HG03378 (cell line): ENCODE data around the gene GGNBP2.

Source experiments
- ATAC-seq: cut with Tn5 transposase; IDR thresholded peaks from one replicate; pipeline ENCODE4 v1.9.1; 2021; ENCODE audit warnings: mild to moderate bottlenecking, moderate library complexity; ENCODE audit not compliant: unreplicated experiment

The GGNBP2 gene

DNA sequence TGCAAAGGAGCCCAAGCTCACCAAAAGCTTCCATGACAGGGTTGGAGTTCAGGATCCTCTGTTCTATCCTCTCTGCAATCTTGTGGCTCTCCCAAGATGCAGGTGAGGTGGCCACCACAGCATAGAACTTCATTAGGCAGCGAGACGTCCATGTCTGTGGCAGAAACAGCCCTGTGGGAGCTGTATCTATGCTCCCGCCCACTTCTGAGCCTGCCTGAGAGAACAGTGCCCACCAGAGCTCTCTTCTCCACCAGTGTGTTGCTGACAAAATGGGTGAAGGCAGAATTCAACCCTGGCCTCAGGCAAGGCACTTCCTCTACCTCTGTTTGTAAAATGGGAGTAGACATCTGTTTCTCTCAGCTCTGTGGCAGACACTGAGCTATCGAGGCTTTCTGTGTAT lies 28.9 kb upstream of the GGNBP2 start:
- no peak for ATAC-seq

DNA sequence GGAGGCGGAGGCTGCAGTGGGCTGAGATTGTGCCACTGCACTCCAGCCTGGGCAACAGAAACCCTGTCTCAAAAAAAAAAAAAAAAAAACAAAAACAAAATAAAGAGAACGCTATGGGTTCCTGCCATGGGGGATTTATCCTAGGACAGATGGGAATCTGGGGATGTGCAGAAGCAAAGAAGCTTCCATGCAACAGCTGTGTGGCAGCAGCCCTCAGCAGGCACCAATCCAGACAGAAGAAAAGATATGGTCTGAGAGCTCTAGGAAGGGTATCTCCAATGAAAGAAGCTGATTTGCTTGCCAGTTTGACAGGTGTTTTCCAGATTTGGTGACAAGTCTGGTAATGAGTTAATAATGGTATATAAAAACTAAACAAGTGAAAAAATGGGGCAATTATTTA lies 21.6 kb upstream of the GGNBP2 start:
- ATAC-seq: no peak

DNA sequence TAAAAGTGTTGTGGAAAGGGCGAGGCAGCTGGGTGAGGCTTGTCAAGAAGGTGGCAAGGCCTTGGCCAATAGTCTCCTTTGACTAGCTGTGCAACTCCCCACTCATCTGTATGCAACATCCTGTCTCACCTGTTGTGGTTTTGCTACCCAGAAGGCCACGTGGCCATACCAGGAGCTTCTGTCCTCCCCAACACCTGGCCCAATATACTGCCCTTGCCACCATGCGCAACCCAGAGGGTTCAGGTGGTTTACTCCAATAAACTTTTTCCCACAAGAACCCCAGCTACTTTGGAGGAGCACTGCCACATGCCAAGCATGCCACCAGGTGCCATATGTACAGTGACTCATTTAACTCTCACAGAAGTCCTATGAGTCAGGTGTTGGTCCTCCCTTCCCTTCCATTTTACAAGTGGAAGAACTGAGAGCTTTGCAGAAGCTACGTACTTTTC lies 20.3 kb upstream of the GGNBP2 start:
- ATAC-seq: no peak

DNA sequence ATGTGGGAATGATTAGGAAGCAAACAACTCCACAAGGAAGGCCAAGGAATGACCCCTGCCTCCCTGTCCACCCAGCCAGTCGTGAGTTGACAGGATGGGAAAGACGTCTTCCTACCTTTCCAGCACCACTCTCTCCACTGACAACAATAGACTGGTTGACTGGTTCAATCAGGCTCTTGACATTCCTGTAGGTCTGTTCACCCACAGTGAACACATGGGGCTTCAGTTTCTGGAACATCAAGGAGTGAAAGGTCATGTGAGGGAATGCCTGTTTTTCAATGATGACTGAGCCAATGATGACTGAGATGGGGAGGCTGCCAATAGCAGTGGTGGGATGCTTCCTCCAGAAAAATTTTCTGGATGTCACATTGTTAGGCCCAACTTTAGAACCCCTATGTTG lies 19.6 kb upstream of the GGNBP2 start:
- no peak for ATAC-seq

GRCh38 chr17:36525888-36526287 lies 18.8 kb upstream of the GGNBP2 start:
- ATAC-seq: no peak

DNA sequence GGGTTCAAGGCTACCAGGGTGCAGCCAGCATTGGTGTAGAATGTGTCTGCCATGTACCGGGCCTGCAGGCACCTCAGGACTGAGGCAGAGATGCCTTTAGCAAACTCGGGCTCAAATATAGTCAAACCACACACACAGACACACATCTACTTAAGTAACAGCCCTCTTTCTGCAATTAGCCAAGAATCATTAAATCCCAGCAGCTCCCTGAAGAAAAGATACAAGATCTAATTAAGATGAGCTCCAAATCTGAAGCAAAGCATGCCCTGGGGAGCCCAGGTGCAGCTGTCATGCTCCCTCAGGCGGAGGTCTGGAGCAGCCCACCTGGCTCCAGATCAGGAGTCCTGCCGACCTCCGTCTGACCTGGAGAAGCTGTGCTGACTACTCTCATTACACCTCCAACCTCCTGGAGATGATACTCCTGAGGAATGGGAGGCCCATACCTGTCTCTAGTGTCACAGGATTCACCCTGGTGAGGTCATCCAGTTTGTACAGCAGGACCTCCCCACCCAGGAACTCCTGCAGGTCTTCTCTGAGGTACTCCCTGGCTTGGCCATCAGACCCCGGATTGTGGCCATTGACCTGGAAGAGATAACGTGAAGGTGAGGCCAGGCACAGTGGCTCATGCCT lies 17.0 kb upstream of the GGNBP2 start:
- no peak for ATAC-seq

GRCh38 chr17:36529121-36529520 lies 15.6 kb upstream of the GGNBP2 start:
- no peak for ATAC-seq

- no peak for ATAC-seq
These were observed 12.2 kb upstream of the GGNBP2 start for GRCh38 chr17:36532435-36532975.

DNA sequence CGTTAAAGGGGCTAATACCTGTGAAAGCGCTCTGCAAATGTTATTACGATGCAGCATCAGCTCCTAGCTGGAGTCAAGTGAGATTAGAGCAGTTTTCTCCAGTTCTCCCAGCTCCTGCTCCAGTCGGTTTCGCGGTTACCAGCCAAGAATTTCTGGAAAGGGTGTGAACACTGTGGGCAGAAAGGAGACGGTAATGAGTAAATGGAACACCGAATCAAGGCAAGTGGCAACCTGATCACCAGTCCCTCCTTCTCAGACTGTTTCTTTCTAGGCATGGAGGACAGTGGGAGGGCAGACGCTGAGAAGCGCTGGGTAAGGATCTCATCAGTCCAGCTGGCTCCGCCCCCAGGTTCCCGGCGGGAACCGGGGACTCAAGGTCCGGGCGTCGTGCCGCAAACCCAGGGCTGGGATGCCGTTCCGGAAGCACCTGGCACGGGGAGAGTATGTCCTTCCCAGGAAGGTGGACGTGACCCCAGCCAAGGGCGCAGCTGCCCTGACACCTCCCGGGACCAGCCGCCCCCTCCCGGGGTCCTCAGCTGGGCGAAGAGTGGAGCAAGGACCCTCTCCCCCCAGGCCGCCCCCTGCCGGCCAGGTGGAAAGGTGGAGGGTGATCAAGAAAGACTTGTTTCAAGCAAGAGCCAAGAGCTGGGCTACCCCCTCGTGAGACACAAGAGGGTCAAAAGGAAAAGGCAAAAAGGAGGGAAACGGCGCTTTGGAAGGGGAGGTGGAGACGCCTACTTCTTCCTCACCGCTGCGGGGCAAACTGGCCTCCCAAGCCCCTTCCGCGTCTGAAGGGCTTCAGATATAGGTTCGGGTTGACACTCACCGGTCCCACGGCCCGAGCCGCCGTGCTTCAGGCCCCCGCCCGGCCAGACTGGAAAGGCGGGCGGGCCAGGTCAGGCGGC lies 10.5 kb upstream of the GGNBP2 start:
- peak; percentile 22 for ATAC-seq

- peak; percentile 46 for ATAC-seq
These were observed 9.7 kb upstream of the GGNBP2 start, which contains the start of the genes MYO19 and PIGW for GRCh38 chr17:36534840-36535668. TSS of gene MYO19 (minus strand) at chr17:36534868. CDS start at chr17:36532538, 2,330 bp downstream. TSS of gene PIGW (plus strand) at chr17:36534987. CDS start at chr17:36537102, 2,115 bp downstream.

GRCh38 chr17:36535669-36536081 lies 9.0 kb upstream of the GGNBP2 start:
- ATAC-seq: no peak

DNA sequence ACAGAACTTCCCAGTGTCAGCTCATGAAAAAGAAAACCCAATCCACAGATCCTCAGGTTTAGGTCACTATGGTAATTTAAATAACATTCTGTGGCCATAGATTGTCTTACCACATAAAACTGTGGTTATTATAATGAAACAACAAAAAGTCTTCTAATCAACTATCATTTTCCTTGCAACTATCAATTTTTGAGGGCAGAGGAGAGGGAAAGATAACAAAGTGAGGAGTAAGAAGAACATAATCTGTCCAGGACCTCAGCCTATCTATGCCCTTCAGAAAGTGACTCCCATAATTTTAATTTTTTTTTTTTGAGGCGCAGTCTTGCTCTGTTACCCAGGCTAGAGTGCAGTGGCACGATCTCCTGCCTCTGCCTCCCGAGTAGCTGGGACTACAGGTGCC lies 4.0 kb upstream of the GGNBP2 start:
- ATAC-seq: no peak

- no peak for ATAC-seq
These were observed 2.0 kb upstream of the GGNBP2 start for GRCh38 chr17:36542755-36543154.

GRCh38 chr17:36544044-36544306 lies 744 bp upstream of the GGNBP2 start:
- peak; percentile 14 for ATAC-seq

- peak; percentile 23 for ATAC-seq
These were observed 352 bp downstream of the GGNBP2 start for GRCh38 chr17:36545077-36545464.

DNA sequence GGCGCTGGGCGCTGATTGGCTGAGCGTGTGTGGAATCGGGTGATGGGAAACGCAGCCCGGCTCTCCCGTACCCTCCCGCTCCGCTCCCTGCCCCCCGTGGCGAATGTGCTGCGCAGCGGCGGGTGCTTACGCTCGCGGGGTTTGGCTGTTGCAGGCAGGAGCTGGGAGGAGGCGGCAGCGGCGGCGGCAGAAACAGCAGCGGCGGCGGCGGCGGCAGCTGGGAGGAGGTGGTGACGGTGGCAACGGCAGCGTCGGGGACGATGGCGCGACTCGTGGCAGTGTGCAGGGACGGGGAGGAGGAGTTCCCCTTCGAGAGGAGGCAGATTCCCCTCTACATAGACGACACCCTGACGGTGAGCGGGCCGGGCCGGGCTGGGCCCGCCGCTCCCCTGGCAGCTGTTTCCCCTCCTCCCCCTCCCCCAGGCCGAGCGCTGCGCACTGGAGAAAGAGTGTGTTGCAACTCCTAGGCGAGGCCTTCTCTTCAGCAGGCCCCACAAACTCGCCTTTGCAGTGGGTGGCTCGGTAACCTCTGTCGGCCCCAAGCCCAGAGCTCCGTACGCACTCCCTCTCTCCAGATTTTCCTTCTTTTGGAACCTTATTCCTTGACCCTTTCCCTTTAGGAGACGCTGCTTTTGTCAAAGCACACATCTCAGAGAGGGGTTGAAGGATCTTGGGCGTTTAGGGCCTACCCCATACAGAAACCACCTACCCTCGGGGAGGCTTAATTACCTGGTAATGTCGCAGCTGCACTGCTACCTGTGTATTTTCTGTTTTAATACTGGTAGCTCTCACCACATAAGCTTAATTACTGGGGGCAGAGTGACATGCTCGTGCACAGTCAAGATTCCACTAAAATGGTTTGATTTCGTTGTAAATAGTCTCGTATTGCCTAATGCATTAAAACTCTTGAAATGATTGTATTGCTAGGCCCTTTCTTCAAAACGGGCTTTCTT lies 1.0 kb downstream of the GGNBP2 start:
- ATAC-seq: peak; percentile 34

GRCh38 chr17:36546418-36547093 lies 1.8 kb downstream of the GGNBP2 start:
- no peak for ATAC-seq

GRCh38 chr17:36547776-36548175 lies 3.1 kb downstream of the GGNBP2 start:
- ATAC-seq: no peak
